ENCODE results near the gene KLHL2. TPM values are rescaled to one million over a fixed set of nuclear protein-coding genes. Genes with fewer than 3 reads are reported as not detected.
A peak's percentile ranks its signal among the peaks of the same experiment; 100 is the strongest.

Gene KLHL2
- total and polyA plus RNA-seq, 9 of the 15 experiments (the other 6 are each of a cell fraction or from before 2014, with no cell fraction given) = 2.5 to 11.3 (median 6.1) TPM

DNA sequence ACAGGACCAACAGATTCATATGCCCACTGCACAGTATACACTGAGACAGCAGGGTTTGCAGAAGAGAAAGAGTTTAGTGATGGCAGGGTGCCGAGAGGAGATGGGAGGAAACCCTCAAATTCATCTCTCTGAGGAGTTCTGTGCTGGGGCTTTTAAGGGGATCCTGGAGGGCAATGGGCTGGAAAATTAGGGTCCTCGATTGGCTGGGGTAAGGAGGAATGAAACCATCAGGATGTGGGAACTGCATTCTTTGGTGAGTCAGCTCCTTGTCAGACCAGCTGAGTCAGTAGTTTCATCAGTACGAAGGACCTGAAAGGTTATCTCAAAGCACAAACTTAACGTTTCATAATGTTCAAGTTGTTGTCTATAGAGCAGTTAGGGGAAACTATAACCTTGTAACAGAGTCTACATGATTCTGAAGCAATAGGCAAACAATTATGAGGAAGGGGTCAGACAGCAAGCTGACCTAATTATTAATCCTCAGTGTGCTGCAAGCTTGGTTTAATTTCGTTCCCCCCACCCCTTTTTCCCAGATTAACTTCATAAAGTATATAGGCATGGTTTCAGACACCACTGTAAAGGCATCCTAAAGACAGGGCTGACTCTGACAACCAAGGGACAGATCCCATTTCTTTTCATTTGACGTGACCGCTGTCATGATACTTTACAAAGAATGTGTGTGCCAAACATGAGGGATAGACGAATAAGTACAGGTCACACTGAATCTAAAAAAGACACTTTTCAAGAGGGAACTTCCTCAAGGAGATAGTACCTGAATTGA is 118.6 kb downstream of the KLHL2 start (continued):
- TF ChIP-seq MYC (IDR thresholded peaks at IDR 0.05; ENCODE audit: low read depth, low read length) (peak; percentile 11; the same call in 1 of the 2 replicates), MYC (CRISPR knock-in tag; IDR thresholded peaks at IDR 0.05; ENCODE audit: borderline replicate concordance, low read depth) (no peak), TCF3 (CRISPR knock-in tag; IDR thresholded peaks at IDR 0.05) (peak; percentile 56; the same call in 1 of the 2 replicates), EP300 (IDR thresholded peaks at IDR 0.05; ENCODE audit: low read length) (peak; percentile 82), FOSL1 (tag; conservative IDR thresholded peaks at IDR 0.05) (peak; percentile 97), ESRRA (IDR thresholded peaks at IDR 0.05; ENCODE audit: borderline replicate concordance, low read depth) (peak; percentile 30; the same call in 1 of the 2 replicates), DIDO1 (tag; IDR thresholded peaks at IDR 0.05; ENCODE audit: low read depth) (no peak), CBX3 (IDR thresholded peaks at IDR 0.05; ENCODE audit: borderline replicate concordance in 1 of 2, low read length in 2 of 2) (peak in 1 of 2 experiments; percentile 92; a peak in 1 of 3 replicates), MNT (conservative IDR thresholded peaks at IDR 0.05) (peak in 1 of 2 experiments; percentile 32; a peak in 1 of 4 replicates), CREM (IDR thresholded peaks at IDR 0.05; ENCODE audit: low read depth) (0 out of 2 replicates have a peak, but pooled peaks have one; percentile 3), CREB3 (tag; conservative IDR thresholded peaks at IDR 0.05; ENCODE audit: low read depth) (0 out of 2 replicates have a peak, but pooled peaks have one; percentile 10), CEBPB (tag; IDR thresholded peaks at IDR 0.05) (peak; percentile 87), FIP1L1 (IDR thresholded peaks at IDR 0.05; ENCODE audit: low read depth, low read length, poor library complexity, severe bottlenecking) (no peak), SMARCA4 (IDR thresholded peaks at IDR 0.05) (peak; percentile 85), RCOR1 (IDR thresholded peaks at IDR 0.05; ENCODE audit: borderline replicate concordance in 1 of 2, low read depth in 2 of 2, low read length in 2 of 2) (peak in 1 of 2 experiments; percentile 79; a peak in 1 of 4 replicates), DNMT1 (IDR thresholded peaks at IDR 0.05) (no peak), HLTF (IDR thresholded peaks at IDR 0.05) (no peak)
